WERI-Rb-1 (cell line): ENCODE measurements around the gene REG1A.

ENCODE experiments used
- DNase-seq: peaks from one replicate; pipeline ENCODE4 v3.0.0-alpha.2; 2020
- H3K27ac ChIP-seq: fragments of 250-450 bp; sonication (Bioruptor Pico); 2 replicates; pipeline ENCODE4 v1.5.1; 2020; ENCODE audit warnings: mild to moderate bottlenecking, moderate library complexity
- H3K27me3 ChIP-seq: fragments of 250-450 bp; sonication (Bioruptor Pico); 2 replicates; pipeline ENCODE4 v1.5.1; 2021; ENCODE audit warnings: mild to moderate bottlenecking, low read depth, moderate library complexity; ENCODE audit not compliant: insufficient read depth, severe bottlenecking
- H3K36me3 ChIP-seq: fragments of 250-450 bp; sonication (Bioruptor Pico); 2 replicates; pipeline ENCODE4 v1.5.1; 2020; ENCODE audit warnings: mild to moderate bottlenecking, moderate library complexity
- H3K4me3 ChIP-seq: 2 replicates; pipeline ENCODE4 v1.5.1; 2011; ENCODE audit warnings: low read depth, mild to moderate bottlenecking, control low read depth, low read length
- H3K9me3 ChIP-seq: fragments of 250-450 bp; sonication (Bioruptor Pico); 2 replicates; pipeline ENCODE4 v1.5.1; 2021; ENCODE audit warnings: mild to moderate bottlenecking, moderate library complexity; ENCODE audit not compliant: severe bottlenecking
- CTCF ChIP-seq: IDR thresholded peaks from 2 replicates; pipeline ENCODE4 v1.5.1; 2011; ENCODE audit warnings: low read depth, mild to moderate bottlenecking, control low read depth, inconsistent platforms, low read length

The REG1A gene

GRCh38 chr2:79116997-79117928 lies 3.0 kb upstream of the REG1A start:
- no peak for DNase-seq
- no peak for TF ChIP-seq CTCF

GRCh38 chr2:79122676-79123075 lies 2.4 kb downstream of the REG1A start:
- peaks cover 28% of the 10 kb centered on the region for H3K27me3 ChIP-seq
- H3K36me3 ChIP-seq, result no peaks in the 10 kb centered on the region
- no peaks in the 10 kb centered on the region for H3K9me3 ChIP-seq
- H3K27ac ChIP-seq, result no peak overlapping the region
- no peak overlapping the region for H3K4me3 ChIP-seq
- no peak for TF ChIP-seq CTCF
- DNase-seq, result no peak

More at GRCh38 chr2:79116997-79117928, 3.0 kb upstream of the REG1A start:
- Histone ChIP-seq H3K36me3 (no peaks in the 10 kb centered on the region), H3K9me3 (no peaks in the 10 kb centered on the region), H3K27me3 (peaks cover 17% of the 10 kb centered on the region), H3K4me3 (no peak overlapping the region), H3K27ac (no peak overlapping the region)

GRCh38 chr2:79124907-79125720 lies 4.8 kb downstream of the REG1A start:
- Histone ChIP-seq H3K27me3 (peaks cover 34% of the 10 kb centered on the region), H3K9me3 (no peaks in the 10 kb centered on the region), H3K27ac (no peak overlapping the region), H3K36me3 (no peaks in the 10 kb centered on the region), H3K4me3 (no peak overlapping the region)
- DNase-seq, result no peak
- no peak for TF ChIP-seq CTCF

- H3K27me3 ChIP-seq, result peaks cover 40% of the 10 kb centered on the region
- H3K27ac ChIP-seq, result no peak overlapping the region
- H3K36me3 ChIP-seq, result no peaks in the 10 kb centered on the region
- no peaks in the 10 kb centered on the region for H3K9me3 ChIP-seq
- no peak overlapping the region for H3K4me3 ChIP-seq
- no peak for DNase-seq
- no peak for TF ChIP-seq CTCF
Measured at GRCh38 chr2:79125721-79125985, 5.4 kb downstream of the REG1A start.

GRCh38 chr2:79128406-79128805 lies 8.1 kb downstream of the REG1A start:
- Histone ChIP-seq H3K9me3 (no peaks in the 10 kb centered on the region), H3K27me3 (peaks cover 49% of the 10 kb centered on the region), H3K27ac (no peak overlapping the region), H3K36me3 (no peaks in the 10 kb centered on the region), H3K4me3 (no peak overlapping the region)
- TF ChIP-seq CTCF, result no peak
- DNase-seq, result no peak
